GM23248 (cell line): ENCODE data around the gene KLHDC8A. TPM values are rescaled to one million over a fixed set of nuclear protein-coding genes. Genes with fewer than 3 reads are reported as not detected.
A peak's percentile ranks its signal among the peaks of the same experiment; 100 is the strongest.

ENCODE experiments used
- DNase-seq: peaks from one replicate; pipeline ENCODE4 v3.0.0-alpha.2; 2015
- H2AFZ ChIP-seq: fragments of 200-600 bp; sonication (generic); 2 replicates; pipeline ENCODE4 v1.6.1; 2016; ENCODE audit warnings: antibody characterized with exemption
- H3F3A ChIP-seq: fragments of 200-600 bp; sonication (generic); 2 replicates; pipeline ENCODE4 v1.6.1; 2016; ENCODE audit warnings: mild to moderate bottlenecking, antibody characterized with exemption, mixed run types; ENCODE audit not compliant: insufficient read depth
- H3K27ac ChIP-seq: fragments of 200-600 bp; sonication (generic); 2 replicates; pipeline ENCODE4 v1.5.1; 2016; ENCODE audit warnings: mild to moderate bottlenecking
- H3K27me3 ChIP-seq: fragments of 200-600 bp; sonication (generic); replicated peaks from 2 replicates; pipeline ENCODE4 v1.6.1; 2016; ENCODE audit warnings: mild to moderate bottlenecking; ENCODE audit not compliant: insufficient read depth
- H3K36me3 ChIP-seq: fragments of 200-600 bp; sonication (generic); 2 replicates; pipeline ENCODE4 v1.6.1; 2016; ENCODE audit warnings: low read depth, mild to moderate bottlenecking
- H3K4me1 ChIP-seq: fragments of 200-600 bp; sonication (generic); 2 replicates; pipeline ENCODE4 v1.6.1; 2016; ENCODE audit warnings: mild to moderate bottlenecking; ENCODE audit not compliant: insufficient read depth
- H3K4me2 ChIP-seq: fragments of 200-600 bp; sonication (generic); one replicate; pipeline ENCODE4 v1.6.1; 2016; ENCODE audit warnings: mild to moderate bottlenecking; ENCODE audit not compliant: unreplicated experiment
- H3K4me3 ChIP-seq: fragments of 200-600 bp; sonication (generic); 2 replicates; pipeline ENCODE4 v1.5.1; 2016; ENCODE audit warnings: mild to moderate bottlenecking
- H3K79me2 ChIP-seq: fragments of 200-600 bp; sonication (generic); 2 replicates; pipeline ENCODE4 v1.6.1; 2016; ENCODE audit warnings: mild to moderate bottlenecking; ENCODE audit not compliant: insufficient read depth
- H3K9ac ChIP-seq: fragments of 200-600 bp; sonication (generic); 2 replicates; pipeline ENCODE4 v1.6.1; 2016; ENCODE audit warnings: mild to moderate bottlenecking
- H3K9me2 ChIP-seq: fragments of 200-600 bp; sonication (generic); 2 replicates; pipeline ENCODE4 v1.6.1; 2016; ENCODE audit warnings: mixed run types, mild to moderate bottlenecking, moderate library complexity; ENCODE audit not compliant: insufficient read depth
- H3K9me3 ChIP-seq: fragments of 200-600 bp; sonication (generic); one replicate; pipeline ENCODE4 v1.6.1; 2017; ENCODE audit warnings: low read depth
- H4K20me1 ChIP-seq: fragments of 200-600 bp; sonication (generic); 2 replicates; pipeline ENCODE4 v1.6.0; 2016; ENCODE audit not compliant: insufficient read depth
- EZH2 ChIP-seq: fragments of 200-600 bp; sonication (generic); IDR thresholded peaks from 2 replicates; pipeline ENCODE4 v1.6.1; 2018; ENCODE audit warnings: antibody characterized with exemption, mild to moderate bottlenecking; ENCODE audit not compliant: insufficient read depth, poor library complexity, severe bottlenecking
- EZH2phosphoT487 ChIP-seq: fragments of 200-600 bp; sonication (generic); IDR thresholded peaks from 2 replicates; pipeline ENCODE4 v1.6.1; 2018; ENCODE audit warnings: antibody characterized with exemption, moderate library complexity, mild to moderate bottlenecking, low read depth; ENCODE audit not compliant: insufficient read depth
- WGBS, 2 experiments: methylation state at CpG; one replicate each; pipeline ENCODE4 v1.1.6; 2015 to 2017; ENCODE audit warnings: low lambda C conversion rate in 2 of 2, low coverage in 1 of 2; ENCODE audit errors: missing lambda C conversion rate in 2 of 2; 5-methylcytosine and 5-hydroxymethylcytosine counted together
- in situ Hi-C: fragments of 300-500 bp; cut with MboI; formaldehyde crosslinking; loops from 2 replicates; pipeline ENCODE4 v1.15.0; 2020
- polyA plus RNA-seq: library from polyadenylated mRNA; unstranded; fragments of >200 nt; fragmentation: Nextera tagmentation; extraction: Ambion mirVana; gene quantifications from 2 replicates; pipeline ENCODE4 v1.2.1, GENCODE V29; 2016
- total RNA-seq: library from RNA; depleted of rRNA; stranded (reverse); fragments of >200 nt; shearing (Covaris generic); gene quantifications from 2 replicates; pipeline ENCODE4 v1.2.3, GENCODE V29; 2014

The KLHDC8A gene
- total and polyA plus RNA-seq, 2 experiments from 2014 or later = not detected

DNA sequence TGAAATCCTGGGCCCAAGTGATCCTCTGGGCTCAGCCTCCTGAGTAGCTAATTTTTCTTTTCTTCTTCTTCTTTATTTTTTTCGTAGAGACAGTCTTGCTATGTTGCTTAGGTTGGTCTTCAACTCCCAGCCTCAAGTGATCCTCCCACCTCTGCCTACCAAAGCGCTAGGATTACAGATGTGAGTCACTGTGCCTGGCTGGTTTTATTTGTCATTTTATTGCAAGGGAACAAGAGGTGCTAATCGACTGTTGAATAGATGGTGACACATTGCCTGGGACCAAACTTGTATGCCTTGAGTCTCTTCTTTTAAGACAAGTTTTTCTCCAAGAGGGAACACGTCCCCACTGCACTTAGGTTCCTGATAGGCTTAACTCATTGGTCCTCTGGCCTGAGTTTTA is 20.0 kb upstream of the KLHDC8A start:
- Histone ChIP-seq H3K27me3 (no peaks in the 10 kb centered on the region), H3K4me2 (peak overlapping the region; percentile 46), H3K4me3 (no peak overlapping the region), H3K9ac (no peak overlapping the region), H3K4me1 (peaks cover 52% of the 10 kb centered on the region), H3K9me2 (no peaks in the 10 kb centered on the region), H3F3A (peaks cover 48% of the 10 kb centered on the region), H2AFZ (no peak overlapping the region), H3K27ac (peak overlapping the region; percentile 51), H3K9me3 (no peaks in the 10 kb centered on the region), H3K36me3 (no peaks in the 10 kb centered on the region), H3K79me2 (no peaks in the 10 kb centered on the region), H4K20me1 (no peaks in the 10 kb centered on the region)
- WGBS, 2 experiments = 30 to 35% methylated on average over 4 of the region's 4 CpGs
- in situ Hi-C loops = no loop called here
- TF ChIP-seq EZH2 = no peak
- TF ChIP-seq EZH2phosphoT487 = no peak
- DNase-seq = peak; percentile 66

DNA sequence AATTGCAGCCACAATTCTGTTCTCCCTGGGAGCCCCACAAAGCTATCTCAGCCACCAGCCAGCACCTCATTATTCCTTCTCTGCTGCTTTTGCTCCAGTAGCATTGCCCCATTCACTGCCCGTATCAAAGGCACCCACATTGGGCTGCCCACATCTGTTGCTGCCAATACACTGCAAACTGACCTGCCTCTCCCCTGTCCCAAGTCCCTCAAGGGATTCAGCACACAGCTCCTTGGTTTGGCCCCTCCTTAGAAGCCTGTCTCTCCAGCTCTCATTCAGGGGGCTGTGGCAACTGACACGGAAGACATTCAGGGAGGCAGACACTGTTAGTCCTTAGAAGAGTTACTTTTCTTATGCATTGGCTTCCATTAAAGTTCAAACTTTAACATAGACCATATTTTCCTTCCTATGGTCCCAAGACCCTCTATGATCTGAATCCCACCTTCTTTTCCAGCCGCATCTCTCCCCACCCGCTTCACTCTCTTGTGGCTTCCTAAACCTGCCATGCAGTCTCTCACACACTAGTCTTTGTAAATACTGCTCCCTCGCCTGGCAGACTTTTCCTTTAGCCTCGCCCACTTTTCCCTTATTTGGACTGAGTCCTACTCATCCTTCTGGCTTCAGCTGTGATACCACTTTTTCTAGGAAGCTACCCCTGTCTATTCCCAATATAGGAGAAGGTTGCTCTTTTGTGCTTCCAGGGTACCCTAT is 19.3 kb upstream of the KLHDC8A start:
- WGBS, 2 experiments = 12 to 14% methylated on average over 6 of the region's 6 CpGs
- H3K4me3 ChIP-seq = no peak overlapping the region
- peak overlapping the region; percentile 46 for H3K4me2 ChIP-seq
- no peaks in the 10 kb centered on the region for H3K27me3 ChIP-seq
- no peaks in the 10 kb centered on the region for H3K9me3 ChIP-seq
- no peak for TF ChIP-seq EZH2phosphoT487
- no peak for TF ChIP-seq EZH2
- peaks cover 54% of the 10 kb centered on the region for H3K4me1 ChIP-seq
- peak overlapping the region; percentile 51; the same call in 1 of the 2 replicates for H3K27ac ChIP-seq
- H3K9ac ChIP-seq = no peak overlapping the region
- in situ Hi-C loops = no loop called here
- peaks cover 52% of the 10 kb centered on the region for H3F3A ChIP-seq
- no peaks in the 10 kb centered on the region for H4K20me1 ChIP-seq
- H3K36me3 ChIP-seq = no peaks in the 10 kb centered on the region
- H3K9me2 ChIP-seq = no peaks in the 10 kb centered on the region
- DNase-seq = peak; percentile 88
- H2AFZ ChIP-seq = 0 out of 2 replicates have a peak overlapping the region, but pooled peaks have one; percentile 6
- H3K79me2 ChIP-seq = no peaks in the 10 kb centered on the region

DNA sequence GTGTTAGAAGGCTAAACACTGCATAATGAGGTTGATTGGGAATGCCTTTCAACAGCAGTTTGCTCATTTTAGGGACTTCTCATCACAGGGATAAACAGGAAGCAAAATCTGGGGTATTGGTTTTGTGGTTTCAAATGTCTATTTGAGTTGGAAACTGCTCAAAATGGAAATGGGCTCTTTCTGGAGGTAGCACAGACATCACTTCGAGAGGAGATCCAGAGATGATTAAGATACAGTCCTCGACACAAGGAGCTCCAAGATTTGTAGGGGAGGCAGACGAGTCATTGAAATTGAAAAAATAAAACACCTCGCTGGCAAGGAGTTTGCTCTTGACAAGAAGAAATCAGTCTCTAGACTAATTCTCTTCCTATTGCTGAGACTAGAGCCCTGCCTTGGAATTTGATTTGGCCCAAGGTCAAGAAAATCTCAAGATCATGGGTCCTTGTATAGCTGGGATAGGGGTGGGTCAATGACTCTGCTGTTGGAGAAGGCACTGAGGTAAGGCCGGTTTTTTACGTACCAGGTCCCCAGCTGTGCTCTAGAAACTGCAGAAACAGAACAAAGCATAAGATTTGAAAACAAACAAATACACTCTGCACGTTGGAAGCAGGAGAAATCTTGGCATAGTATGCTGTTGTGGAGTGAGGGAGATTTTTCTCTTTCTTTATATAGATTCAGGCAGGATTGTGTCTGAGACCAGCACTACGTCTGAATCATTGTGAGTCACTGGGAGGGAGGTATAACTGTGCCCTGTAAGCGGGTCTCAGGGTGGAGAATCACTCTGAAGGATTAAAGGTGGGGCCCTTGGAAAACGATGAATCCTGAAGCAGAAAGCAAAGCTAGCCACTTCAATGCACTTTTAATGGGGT is 17.7 kb upstream of the KLHDC8A start:
- Histone ChIP-seq H3K36me3 (no peaks in the 10 kb centered on the region), H3K27me3 (no peaks in the 10 kb centered on the region), H3K4me2 (peak overlapping the region; percentile 75), H4K20me1 (no peaks in the 10 kb centered on the region), H3K9me3 (no peaks in the 10 kb centered on the region), H3F3A (peaks cover 52% of the 10 kb centered on the region), H3K27ac (peak overlapping the region; percentile 67), H3K4me1 (peaks cover 54% of the 10 kb centered on the region), H3K79me2 (no peaks in the 10 kb centered on the region), H3K4me3 (peak overlapping the region; percentile 44), H3K9me2 (no peaks in the 10 kb centered on the region), H2AFZ (no peak overlapping the region), H3K9ac (peak overlapping the region; percentile 17; the same call in 1 of the 2 replicates)
- in situ Hi-C loops = no loop called here
- peak; percentile 90 for DNase-seq
- TF ChIP-seq EZH2 = no peak
- 14 to 15% methylated on average over 10 of the region's 10 CpGs for WGBS, 2 experiments

DNA sequence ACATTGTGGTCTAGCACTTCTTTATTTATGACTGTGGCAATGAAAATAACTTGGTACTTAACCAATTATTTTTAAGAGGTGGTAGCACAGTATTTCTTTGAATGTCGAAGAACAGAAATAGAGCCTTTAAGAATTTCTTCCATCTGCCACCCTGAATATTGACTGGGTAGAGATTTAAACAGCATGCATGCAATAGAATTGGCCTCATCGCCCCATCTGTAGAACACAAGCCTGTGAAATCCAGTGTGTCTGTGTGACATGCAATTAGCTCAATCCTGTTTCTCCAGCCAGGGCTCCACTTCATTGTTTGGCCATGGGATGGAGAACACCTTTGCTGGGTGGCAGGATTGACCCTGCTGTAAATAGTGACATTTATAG is 17.1 kb upstream of the KLHDC8A start:
- Histone ChIP-seq H3K27ac (peak overlapping the region; percentile 67), H2AFZ (no peak overlapping the region), H3K79me2 (no peaks in the 10 kb centered on the region), H3K9ac (no peak overlapping the region), H3K4me1 (peaks cover 54% of the 10 kb centered on the region), H3K9me3 (no peaks in the 10 kb centered on the region), H3F3A (peaks cover 52% of the 10 kb centered on the region), H3K36me3 (no peaks in the 10 kb centered on the region), H3K27me3 (no peaks in the 10 kb centered on the region), H4K20me1 (no peaks in the 10 kb centered on the region), H3K9me2 (no peaks in the 10 kb centered on the region), H3K4me2 (peak overlapping the region; percentile 75), H3K4me3 (0 out of 2 replicates have a peak overlapping the region, but pooled peaks have one; percentile 44)
- WGBS, 2 experiments = 3 to 10% methylated on average over 2 of the region's 2 CpGs
- in situ Hi-C loops = no loop called here
- peak; percentile 34 for DNase-seq
- TF ChIP-seq EZH2phosphoT487 (no peak), EZH2 (no peak)
